ENCODE results near the gene S100A7A. TPM values are rescaled to one million over a fixed set of nuclear protein-coding genes. Genes with fewer than 3 reads are reported as not detected.

S100A7A gene
- total and polyA plus RNA-seq, 9 donors: not detected

- WGBS, 3 donors: 82 to 84% (median 83%) methylated on average over 10 of the region's 10 CpGs
- DNase-seq: no peak
- Histone ChIP-seq H3K4me3 (no peak overlapping the region), H3K9me3 (no peaks in the 10 kb centered on the region), H3K36me3 (no peaks in the 10 kb centered on the region), H3K4me1 (ENCODE audit: insufficient read depth) (no peaks in the 10 kb centered on the region), H3K27me3 (no peaks in the 10 kb centered on the region), H3K27ac (no peak overlapping the region)
- intact Hi-C loops (cut with DNase I): no loop called here
- no peak for TF ChIP-seq EP300 (IDR thresholded peaks at IDR 0.05)
- no peak for TF ChIP-seq POLR2A (IDR thresholded peaks at IDR 0.05)
Observed at GRCh38 chr1:153379591-153379990, 36.7 kb upstream of the S100A7A start.

GRCh38 chr1:153380711-153381110, 35.6 kb upstream of the S100A7A start:
- H3K9me3 ChIP-seq: no peaks in the 10 kb centered on the region
- H3K27me3 ChIP-seq: no peaks in the 10 kb centered on the region
- no peak overlapping the region for H3K4me3 ChIP-seq
- no peak for TF ChIP-seq EP300 (IDR thresholded peaks at IDR 0.05)
- 92 to 94% (median 92%) methylated on average over 23 of the region's 23 CpGs for WGBS, 3 donors
- no peak overlapping the region for H3K27ac ChIP-seq
- H3K36me3 ChIP-seq: no peaks in the 10 kb centered on the region
- intact Hi-C loops (cut with DNase I): no loop called here
- no peak for DNase-seq
- no peaks in the 10 kb centered on the region for H3K4me1 ChIP-seq (ENCODE audit: insufficient read depth)

- no peak for DNase-seq
- TF ChIP-seq CTCF (IDR thresholded peaks at IDR 0.05) (no peak), POLR2A (IDR thresholded peaks at IDR 0.05) (no peak), EP300 (IDR thresholded peaks at IDR 0.05) (no peak)
- H3K27ac ChIP-seq: no peak overlapping the region
- H3K9me3 ChIP-seq: no peaks in the 10 kb centered on the region
- no peaks in the 10 kb centered on the region for H3K27me3 ChIP-seq
- intact Hi-C loops (cut with DNase I): no loop called here
- no peaks in the 10 kb centered on the region for H3K4me1 ChIP-seq (ENCODE audit: insufficient read depth)
- no peaks in the 10 kb centered on the region for H3K36me3 ChIP-seq
- 66 to 79% (median 74%) methylated on average over 4 of the region's 4 CpGs for WGBS, 3 donors
- H3K4me3 ChIP-seq: no peak overlapping the region
Observed at GRCh38 chr1:153384958-153385580, 31.3 kb upstream of the S100A7A start.

- Histone ChIP-seq H3K27me3 (no peaks in the 10 kb centered on the region), H3K36me3 (no peaks in the 10 kb centered on the region), H3K4me3 (no peak overlapping the region), H3K9me3 (no peaks in the 10 kb centered on the region), H3K27ac (no peak overlapping the region), H3K4me1 (ENCODE audit: insufficient read depth) (no peaks in the 10 kb centered on the region)
- intact Hi-C loops (cut with DNase I): no loop called here
- TF ChIP-seq POLR2A (IDR thresholded peaks at IDR 0.05): no peak
- TF ChIP-seq CTCF (IDR thresholded peaks at IDR 0.05): no peak
- no peak for TF ChIP-seq EP300 (IDR thresholded peaks at IDR 0.05)
- WGBS, 3 donors: 78 to 80% (median 80%) methylated on average over 5 of the region's 5 CpGs
- no peak for DNase-seq
Observed at GRCh38 chr1:153386500-153386901, 29.8 kb upstream of the S100A7A start.

GRCh38 chr1:153387001-153387400, 29.3 kb upstream of the S100A7A start:
- no peak for DNase-seq
- Histone ChIP-seq H3K4me1 (ENCODE audit: insufficient read depth) (no peaks in the 10 kb centered on the region), H3K4me3 (no peak overlapping the region), H3K27me3 (no peaks in the 10 kb centered on the region), H3K9me3 (no peaks in the 10 kb centered on the region), H3K36me3 (no peaks in the 10 kb centered on the region), H3K27ac (no peak overlapping the region)
- 88 to 92% (median 90%) methylated on average over 4 of the region's 4 CpGs for WGBS, 3 donors
- intact Hi-C loops (cut with DNase I): no loop called here
- TF ChIP-seq EP300 (IDR thresholded peaks at IDR 0.05): no peak
- no peak for TF ChIP-seq POLR2A (IDR thresholded peaks at IDR 0.05)
- no peak for TF ChIP-seq CTCF (IDR thresholded peaks at IDR 0.05)

Measured in ovary (tissue), 9 donors.